Natural killer cell (primary cell): ENCODE results near the gene TBC1D9B. TPM values are rescaled to one million over a fixed set of nuclear protein-coding genes. Genes with fewer than 3 reads are reported as not detected.

Source experiments
- ATAC-seq, 3 donors: fragments of 150-1000 bp in 2 of 3; fragments of 200-7000 bp in 1 of 3; cut with Tn5 transposase; 1 replicate in 1 of 3; 2 replicates in 2 of 3; pipeline ENCODE4 v1.10.0; 2021; ENCODE audit warnings: mild to moderate bottlenecking in 2 of 3, moderate library complexity in 2 of 3
- DNase-seq, 2 donors: peaks; one replicate each; pipeline versions ENCODE4 v3.0.0 to v3.0.0-alpha.2; 2013 to 2021; ENCODE audit warnings: mixed read lengths in 1 of 2
- H3K27ac ChIP-seq: one replicate; pipeline ENCODE4 v1.5.1; 2013; ENCODE audit warnings: mild to moderate bottlenecking, low read length
- H3K27me3 ChIP-seq: one replicate; pipeline ENCODE4 v1.6.1; 2013; ENCODE audit warnings: low read length; ENCODE audit not compliant: control insufficient read depth, insufficient read depth
- H3K36me3 ChIP-seq: one replicate; pipeline ENCODE4 v1.6.1; 2013; ENCODE audit warnings: low read length; ENCODE audit not compliant: control insufficient read depth, insufficient read depth
- H3K4me1 ChIP-seq: one replicate; pipeline ENCODE4 v1.6.1; 2013; ENCODE audit warnings: low read length; ENCODE audit not compliant: control insufficient read depth, insufficient read depth
- H3K4me3 ChIP-seq: one replicate; pipeline ENCODE4 v1.5.1; 2013; ENCODE audit warnings: low read length
- H3K9me3 ChIP-seq: one replicate; pipeline ENCODE4 v1.6.1; 2013; ENCODE audit warnings: low read length; ENCODE audit not compliant: control insufficient read depth, insufficient read depth
- H3K27ac Mint-ChIP-seq, 2 donors: one replicate each; pipeline ENCODE4 v1.8.0; 2022; ENCODE audit warnings: mild to moderate bottlenecking in 2 of 2, mixed read lengths in 2 of 2, moderate library complexity in 1 of 2
- H3K27me3 Mint-ChIP-seq, 2 donors: one replicate each; pipeline ENCODE4 v1.8.0; 2022; ENCODE audit warnings: low read depth in 2 of 2, mixed read lengths in 2 of 2
- H3K36me3 Mint-ChIP-seq: one replicate; pipeline ENCODE4 v1.8.0; 2022; ENCODE audit warnings: mixed read lengths
- H3K4me1 Mint-ChIP-seq, 2 donors: one replicate each; pipeline ENCODE4 v1.8.0; 2022; ENCODE audit warnings: mixed read lengths in 2 of 2
- H3K4me3 Mint-ChIP-seq: one replicate; pipeline ENCODE4 v1.8.0; 2022; ENCODE audit warnings: mild to moderate bottlenecking, moderate library complexity, mixed read lengths
- H3K9me3 Mint-ChIP-seq, 2 donors: one replicate each; pipeline ENCODE4 v1.8.0; 2022; ENCODE audit warnings: mixed read lengths in 2 of 2
- WGBS: methylation state at CpG from one replicate; pipeline ENCODE4 v1.1.7; 2013; ENCODE audit warnings: missing lambda C conversion rate; ENCODE audit not compliant: insufficient coverage; 5-methylcytosine and 5-hydroxymethylcytosine counted together
- intact Hi-C: fragments of 100-400 bp; cut with micrococcal nuclease; formaldehyde crosslinking; loops from one replicate; pipeline ENCODE4 v1.14.2; 2022
- total RNA-seq, 4 donors: library from RNA; stranded (reverse); fragments of 120-200 nt in 1 of 4; gene quantifications; one replicate each; pipeline versions ENCODE4 v1.2.3 to v1.2.4, GENCODE V29; 2013 to 2022
- TF ChIP-seq, protein P1 (sequence below): fragments of 200-600 bp; IDR thresholded peaks from one replicate; pipeline ENCODE4 v1.8.0; 2022; ENCODE audit warnings: antibody characterized with exemption

TBC1D9B gene
- 100 to 1,000 TPM; 102 to 115 (median 113) TPM for total RNA-seq
- 43.1 TPM for total RNA-seq (2013)

DNA sequence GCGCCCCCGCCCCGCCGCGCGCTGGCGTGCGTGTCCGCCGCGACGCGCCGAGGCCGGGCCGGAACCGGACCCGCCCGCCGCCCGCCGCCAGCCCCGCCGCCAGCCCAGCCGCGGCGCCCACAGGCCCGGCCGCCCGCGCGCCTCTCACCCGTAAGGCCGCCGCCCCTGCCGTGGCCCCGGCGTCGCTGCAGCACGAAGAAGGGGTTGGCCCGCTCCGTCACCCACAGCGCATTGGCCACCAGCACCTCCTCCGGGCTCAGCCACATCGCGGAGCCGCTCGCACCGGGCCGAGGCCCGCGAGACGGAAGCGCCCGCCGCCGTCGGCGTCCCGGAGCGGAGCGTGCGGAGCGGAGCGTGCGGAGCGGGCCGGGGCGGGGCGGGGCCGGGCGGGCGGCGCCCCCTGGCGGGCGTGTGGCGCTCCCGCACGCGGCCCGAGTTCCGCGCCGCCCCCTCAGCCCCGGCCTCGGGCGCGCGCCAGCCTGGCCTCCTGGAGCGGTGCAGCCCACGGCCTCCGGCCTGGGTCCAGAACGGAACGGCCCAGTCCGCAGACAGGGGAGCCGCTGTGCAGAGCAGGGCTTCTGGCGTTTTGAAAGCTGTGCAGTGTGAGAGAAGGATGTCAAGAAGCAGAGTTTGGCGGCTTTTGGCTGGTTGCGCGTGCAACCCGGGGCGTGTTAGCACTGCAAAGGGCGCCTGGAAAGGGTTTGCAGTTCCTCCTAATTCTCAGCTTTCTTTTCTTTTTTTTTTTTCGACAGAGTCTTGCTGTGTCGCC, at the start of gene TBC1D9B:
TBC1D9B (minus strand) TSS at position 342 of the 769 bp plus-strand sequence; CDS start at position 266, 76 bp downstream.
- Mint-ChIP-seq H3K4me3 (peak within 1 kb of the TSS; percentile 88), H3K27me3 (no peaks in the 10 kb centered on the region), H3K27ac (peak within 1 kb of the TSS; percentile 68 to 78), H3K36me3 (no peaks in the 10 kb centered on the region), H3K9me3 (no peaks in the 10 kb centered on the region), H3K4me1 (peaks cover 10 to 27% of the 10 kb centered on the region in 2 donors)
- ATAC-seq = peak; percentile 90 to 96 (median 92)
- intact Hi-C loops = loop anchor here (2.0 kb wide), 2 partner anchors 105 to 145 kb away; no protein-coding TSS in a partner anchor
- Histone ChIP-seq H3K4me1 (peaks cover 23% of the 10 kb centered on the region), H3K9me3 (no peaks in the 10 kb centered on the region), H3K4me3 (peak within 1 kb of the TSS; percentile 55), H3K27me3 (no peaks in the 10 kb centered on the region), H3K27ac (no peak within 1 kb of the TSS), H3K36me3 (peaks cover 11% of the 10 kb centered on the region)
- TF ChIP-seq, protein P1, sequence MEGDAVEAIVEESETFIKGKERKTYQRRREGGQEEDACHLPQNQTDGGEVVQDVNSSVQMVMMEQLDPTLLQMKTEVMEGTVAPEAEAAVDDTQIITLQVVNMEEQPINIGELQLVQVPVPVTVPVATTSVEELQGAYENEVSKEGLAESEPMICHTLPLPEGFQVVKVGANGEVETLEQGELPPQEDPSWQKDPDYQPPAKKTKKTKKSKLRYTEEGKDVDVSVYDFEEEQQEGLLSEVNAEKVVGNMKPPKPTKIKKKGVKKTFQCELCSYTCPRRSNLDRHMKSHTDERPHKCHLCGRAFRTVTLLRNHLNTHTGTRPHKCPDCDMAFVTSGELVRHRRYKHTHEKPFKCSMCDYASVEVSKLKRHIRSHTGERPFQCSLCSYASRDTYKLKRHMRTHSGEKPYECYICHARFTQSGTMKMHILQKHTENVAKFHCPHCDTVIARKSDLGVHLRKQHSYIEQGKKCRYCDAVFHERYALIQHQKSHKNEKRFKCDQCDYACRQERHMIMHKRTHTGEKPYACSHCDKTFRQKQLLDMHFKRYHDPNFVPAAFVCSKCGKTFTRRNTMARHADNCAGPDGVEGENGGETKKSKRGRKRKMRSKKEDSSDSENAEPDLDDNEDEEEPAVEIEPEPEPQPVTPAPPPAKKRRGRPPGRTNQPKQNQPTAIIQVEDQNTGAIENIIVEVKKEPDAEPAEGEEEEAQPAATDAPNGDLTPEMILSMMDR = peak; percentile 11
- DNase-seq = peak; percentile 68 to 91
- under 1% methylated on average over 105 of the region's 105 CpGs for WGBS

DNA sequence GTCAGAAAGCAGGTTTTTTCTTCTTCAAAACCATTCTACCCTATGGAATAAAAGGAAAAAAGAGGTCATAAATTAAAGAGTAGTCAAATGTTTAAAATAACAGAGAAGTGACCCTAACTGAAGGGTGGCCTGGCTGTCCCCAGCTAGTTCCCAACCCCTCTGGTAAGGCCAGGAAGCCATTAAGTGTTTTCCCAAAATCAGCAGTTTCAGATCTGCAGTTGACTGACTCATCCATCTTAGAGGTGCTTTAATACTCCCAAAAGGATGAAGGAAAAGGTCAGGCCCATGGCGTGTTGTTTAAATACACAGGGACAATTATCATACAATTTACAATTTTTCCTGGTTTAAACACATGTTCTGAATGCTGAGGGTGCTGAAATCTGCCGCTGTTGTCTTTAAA, 47.9 kb upstream of the TBC1D9B start:
- intact Hi-C loops = no loop called here
- DNase-seq (no peak), ATAC-seq (no peak)
- no peaks in the 10 kb centered on the region for H3K9me3 Mint-ChIP-seq
- Histone ChIP-seq H3K27me3 (no peaks in the 10 kb centered on the region), H3K4me1 (no peaks in the 10 kb centered on the region), H3K9me3 (no peaks in the 10 kb centered on the region), H3K36me3 (peaks cover 3% of the 10 kb centered on the region), H3K4me3 (no peak overlapping the region), H3K27ac (no peak overlapping the region)
- TF ChIP-seq, protein P1 = no peak
- no peaks in the 10 kb centered on the region for H3K27me3 Mint-ChIP-seq
- H3K4me1 Mint-ChIP-seq = no peaks in the 10 kb centered on the region
- no peak overlapping the region for H3K4me3 Mint-ChIP-seq
- no peak overlapping the region for H3K27ac Mint-ChIP-seq
- H3K36me3 Mint-ChIP-seq = peaks cover 11% of the 10 kb centered on the region
- WGBS = 93% methylated on average over 1 of the region's 2 CpGs

DNA sequence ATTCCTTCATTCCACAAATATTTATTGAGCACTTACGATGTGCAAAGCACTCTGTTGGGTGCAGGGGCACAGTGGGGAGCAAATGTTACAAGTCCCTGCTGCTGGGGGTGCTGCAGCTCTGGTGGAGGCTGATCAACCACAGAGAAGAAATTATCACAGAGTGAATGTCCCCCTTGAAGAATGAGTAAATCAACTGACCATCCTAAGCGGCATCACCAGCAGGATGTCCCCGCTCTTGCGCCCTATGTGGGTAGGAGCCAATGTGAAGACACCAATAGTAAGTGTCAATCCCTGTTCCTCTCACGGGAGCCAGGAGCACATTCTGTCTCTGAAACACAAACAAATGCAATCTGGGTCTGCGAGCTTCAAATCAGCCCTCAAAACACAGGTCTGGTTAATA, 47.4 kb upstream of the TBC1D9B start:
- 97% methylated on average over 6 of the region's 6 CpGs for WGBS
- intact Hi-C loops = no loop called here

More for the DNA sequence above, 47.4 kb upstream of the TBC1D9B start:
- no peak for ATAC-seq
- Mint-ChIP-seq H3K4me1 (no peaks in the 10 kb centered on the region), H3K27me3 (no peaks in the 10 kb centered on the region), H3K27ac (no peak overlapping the region), H3K4me3 (no peak overlapping the region), H3K36me3 (peaks cover 11% of the 10 kb centered on the region), H3K9me3 (no peaks in the 10 kb centered on the region)
- peaks cover 3% of the 10 kb centered on the region for H3K36me3 ChIP-seq
- H3K27ac ChIP-seq = no peak overlapping the region
- H3K4me1 ChIP-seq = no peaks in the 10 kb centered on the region
- DNase-seq = no peak
- H3K27me3 ChIP-seq = no peaks in the 10 kb centered on the region
- no peaks in the 10 kb centered on the region for H3K9me3 ChIP-seq
- H3K4me3 ChIP-seq = no peak overlapping the region
- TF ChIP-seq, protein P1 = no peak
